SKM-1 (cell line): ENCODE measurements around the gene RAB18.
"Not testable (repeated sequence)": the region's sequence is repeated elsewhere in the genome, so short reads cannot be mapped to it uniquely, and the experiment has no call there.

ENCODE experiments used
- DNase-seq: peaks from one replicate; lab custom pipeline; 2025; ENCODE audit not compliant: unreplicated experiment; lab: John Stamatoyannopoulos, UW

The RAB18 gene

DNA sequence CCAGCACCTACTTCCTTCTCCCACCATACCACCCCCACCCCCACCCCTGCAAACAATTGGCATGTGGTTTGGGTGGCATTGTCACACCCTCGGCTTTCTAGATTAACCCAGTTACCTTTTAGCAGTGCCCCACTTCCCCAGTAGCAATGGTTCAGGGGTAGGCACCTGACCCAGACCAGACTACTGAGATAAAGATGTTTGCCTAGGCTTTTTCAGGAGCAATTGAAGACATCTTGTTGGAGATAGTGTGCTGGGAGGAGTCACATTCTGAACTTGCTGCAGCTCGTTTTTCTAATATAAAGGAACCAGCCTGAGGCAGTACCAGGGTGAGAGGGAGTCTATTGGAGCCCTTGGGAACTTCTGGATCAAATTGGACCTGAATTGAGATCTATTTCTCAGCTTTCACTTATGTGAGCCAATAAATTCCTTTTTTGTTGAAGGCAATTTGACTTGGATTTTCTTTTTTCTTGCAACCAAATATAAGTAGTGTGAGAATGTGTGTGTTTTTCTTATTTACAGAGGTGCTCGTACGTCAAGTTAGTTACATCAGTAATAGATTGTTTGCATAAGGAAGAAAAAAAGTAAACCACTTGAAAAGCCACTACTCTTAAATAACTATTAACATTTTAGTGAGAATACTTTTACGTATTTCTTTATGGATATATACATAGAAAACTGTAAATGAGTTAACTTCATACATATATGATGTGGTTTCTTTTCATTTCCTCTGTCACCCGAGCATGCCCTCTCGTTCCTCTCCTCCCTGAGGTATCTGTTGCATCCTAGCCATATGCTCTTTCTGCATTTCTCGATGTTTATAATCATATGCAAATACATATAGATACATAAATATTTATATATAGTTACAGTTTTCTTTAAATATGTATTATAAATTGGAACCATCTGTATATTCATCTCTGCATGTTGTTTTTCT is 38.0 kb downstream of the RAB18 start:
- DNase-seq = no peak

DNA sequence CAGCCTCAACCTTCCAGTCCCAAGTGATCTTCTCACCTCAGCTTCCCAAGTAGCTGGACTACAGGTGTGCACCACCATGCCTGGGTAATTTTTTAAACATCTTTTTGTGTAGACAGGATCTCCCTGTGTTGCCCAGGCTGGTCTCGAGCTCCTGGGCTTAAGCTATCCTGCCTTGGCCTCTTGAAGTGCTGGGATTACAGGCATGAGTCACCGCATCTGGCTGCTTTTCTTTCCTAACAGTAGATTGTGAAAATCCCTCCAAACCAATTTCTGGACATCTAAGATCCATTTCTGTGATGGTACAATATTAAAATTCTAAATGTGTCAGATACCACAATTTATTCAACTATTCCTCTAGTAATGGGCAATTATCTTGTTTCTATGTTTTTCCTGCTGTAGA is 38.7 kb downstream of the RAB18 start:
- no peak for DNase-seq

- DNase-seq = no peak
These were observed 42.9 kb downstream of the RAB18 start for GRCh38 chr10:27547047-27547446.

GRCh38 chr10:27547482-27547881 is 43.4 kb downstream of the RAB18 start:
- no peak for DNase-seq

DNA sequence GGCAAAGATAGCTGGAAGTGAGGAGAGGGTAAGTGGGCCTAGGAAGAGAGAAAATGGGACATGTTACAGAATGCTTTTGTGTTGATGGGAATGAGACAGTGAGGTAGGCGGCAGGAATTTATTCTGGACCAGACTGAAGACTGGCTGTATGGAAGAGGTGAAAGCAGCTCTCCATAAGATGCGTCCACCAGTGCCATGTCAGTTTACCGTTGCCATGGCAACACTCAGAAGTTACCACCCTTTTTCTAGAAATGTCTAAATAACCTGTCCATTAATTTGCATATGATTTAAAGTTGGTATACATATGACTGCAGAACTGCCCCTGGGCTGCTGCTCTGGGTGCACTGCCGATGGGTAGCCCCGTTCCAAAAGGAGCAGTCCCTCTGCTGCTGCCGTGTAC is 46.7 kb downstream of the RAB18 start:
- no peak for DNase-seq

DNA sequence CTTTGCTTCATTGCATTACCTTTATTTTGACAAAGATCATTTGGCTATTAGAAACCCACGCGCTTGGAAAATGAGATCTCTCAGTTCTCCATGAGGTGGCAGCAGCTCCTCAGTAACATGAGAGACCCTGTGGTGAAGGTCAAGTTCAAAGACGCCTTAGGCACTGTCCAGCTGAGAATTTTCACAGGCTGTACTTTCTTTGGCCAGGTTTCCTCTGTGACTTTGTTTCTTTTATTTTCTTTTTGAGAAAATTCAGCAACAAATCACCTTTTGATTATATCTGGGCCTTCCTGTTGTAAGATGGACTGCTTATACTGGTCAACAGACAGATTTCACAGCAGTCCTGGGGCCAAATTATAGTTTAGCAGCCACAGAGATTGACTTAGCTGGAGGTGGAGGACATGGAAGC is 54.5 kb downstream of the RAB18 start:
- DNase-seq = no peak

GRCh38 chr10:27561334-27561733 is 57.2 kb downstream of the RAB18 start:
- DNase-seq = no peak

DNA sequence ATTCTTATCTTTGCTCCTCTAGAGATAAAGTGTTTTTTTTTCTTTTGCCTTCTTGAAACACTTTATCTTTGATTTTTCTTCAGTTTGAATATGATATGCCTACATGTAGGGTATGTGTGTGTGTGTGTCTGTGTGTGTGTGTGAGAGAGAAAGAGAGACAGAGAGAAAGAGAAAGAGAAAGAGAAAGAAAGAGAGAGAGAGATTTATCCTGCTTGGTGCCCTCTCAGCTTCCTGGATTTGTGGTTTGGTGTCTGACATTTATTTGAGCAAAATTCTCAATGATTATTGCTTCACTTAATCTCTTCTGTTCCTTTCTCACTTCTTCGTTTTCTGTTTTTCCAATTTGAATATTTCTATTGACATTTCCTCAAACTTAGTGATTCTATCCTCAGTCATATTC is 60.3 kb downstream of the RAB18 start:
- no peak for DNase-seq

GRCh38 chr10:27564880-27565279 is 60.8 kb downstream of the RAB18 start:
- DNase-seq = no peak

- DNase-seq = no peak
These were observed 64.4 kb downstream of the RAB18 start for GRCh38 chr10:27568196-27569175.

DNA sequence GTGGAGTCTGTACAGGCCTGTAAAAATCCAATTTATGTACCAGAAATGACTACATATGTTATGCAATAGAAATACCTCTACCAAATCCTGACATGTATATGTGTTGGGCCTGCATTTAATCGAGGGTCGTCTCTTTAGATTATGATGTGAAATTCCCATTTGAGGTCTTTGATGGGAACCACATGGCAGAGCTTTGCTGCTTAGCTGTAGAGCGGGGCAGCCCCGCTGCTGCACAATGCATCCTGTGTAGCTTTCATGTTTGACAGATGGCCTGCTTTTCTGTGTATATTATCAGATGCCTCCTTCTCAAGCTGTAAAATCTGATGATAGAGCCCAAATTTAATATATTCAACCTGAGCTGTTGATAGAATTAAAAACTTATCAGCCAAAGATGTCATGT is 65.8 kb downstream of the RAB18 start:
- no peak for DNase-seq

DNA sequence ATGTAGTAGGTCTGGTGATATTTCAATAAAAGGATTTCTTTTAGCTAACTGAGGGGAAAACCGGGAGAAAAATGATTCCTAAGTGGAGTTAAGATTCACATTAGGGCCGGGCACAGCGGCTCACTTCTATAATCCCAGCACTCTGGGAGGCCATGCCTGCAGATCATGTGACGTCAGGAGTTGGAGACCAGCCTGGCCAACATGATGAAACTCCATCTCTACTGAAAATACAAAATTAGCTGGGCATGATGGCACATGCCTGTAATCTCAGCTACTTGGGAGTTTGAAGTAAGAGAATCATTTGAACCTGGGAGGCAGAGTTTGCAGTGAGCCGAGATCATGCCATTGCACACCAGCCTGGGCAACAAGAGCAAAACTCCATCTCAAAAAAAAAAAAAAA is 72.9 kb downstream of the RAB18 start:
- DNase-seq = not testable (repeated sequence)

GRCh38 chr10:27578316-27578715 is 74.2 kb downstream of the RAB18 start:
- no peak for DNase-seq

- DNase-seq = no peak
These were observed 77.1 kb downstream of the RAB18 start for GRCh38 chr10:27581225-27581624.

DNA sequence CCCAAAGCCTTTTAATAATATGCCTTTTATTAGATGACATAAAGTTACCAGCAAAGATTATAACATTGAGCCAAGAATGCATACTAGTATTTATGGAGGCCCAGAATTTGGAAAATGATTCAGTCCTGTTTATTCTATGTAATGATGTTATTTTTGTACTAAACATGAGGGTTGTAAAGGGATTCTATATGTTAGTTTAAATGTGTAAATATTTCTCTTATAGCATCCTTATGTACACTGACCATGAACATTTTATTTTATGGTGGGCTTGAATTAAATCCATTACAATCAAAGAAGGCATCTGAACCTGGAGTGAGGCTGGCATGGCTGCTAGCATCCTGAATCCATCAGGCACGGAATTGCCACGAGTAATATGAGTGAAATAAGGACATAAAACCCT is 80.2 kb downstream of the RAB18 start:
- no peak for DNase-seq
